Forelimb muscle (tissue), 1 donor: ENCODE measurements around the gene CACNB3. TPM values are rescaled to one million over a fixed set of nuclear protein-coding genes. Genes with fewer than 3 reads are reported as not detected.

ENCODE experiments used
- DNase-seq: peaks from one replicate; pipeline ENCODE4 v3.0.0-alpha.2; 2013; ENCODE audit warnings: low read depth
- polyA plus RNA-seq: library from polyadenylated mRNA; unstranded; fragments of 120-200 nt; gene quantifications from one replicate; pipeline ENCODE4 v1.2.1, GENCODE V29; 2013; ENCODE audit not compliant: insufficient read length

The CACNB3 gene
- polyA plus RNA-seq, result 13.8 TPM

DNA sequence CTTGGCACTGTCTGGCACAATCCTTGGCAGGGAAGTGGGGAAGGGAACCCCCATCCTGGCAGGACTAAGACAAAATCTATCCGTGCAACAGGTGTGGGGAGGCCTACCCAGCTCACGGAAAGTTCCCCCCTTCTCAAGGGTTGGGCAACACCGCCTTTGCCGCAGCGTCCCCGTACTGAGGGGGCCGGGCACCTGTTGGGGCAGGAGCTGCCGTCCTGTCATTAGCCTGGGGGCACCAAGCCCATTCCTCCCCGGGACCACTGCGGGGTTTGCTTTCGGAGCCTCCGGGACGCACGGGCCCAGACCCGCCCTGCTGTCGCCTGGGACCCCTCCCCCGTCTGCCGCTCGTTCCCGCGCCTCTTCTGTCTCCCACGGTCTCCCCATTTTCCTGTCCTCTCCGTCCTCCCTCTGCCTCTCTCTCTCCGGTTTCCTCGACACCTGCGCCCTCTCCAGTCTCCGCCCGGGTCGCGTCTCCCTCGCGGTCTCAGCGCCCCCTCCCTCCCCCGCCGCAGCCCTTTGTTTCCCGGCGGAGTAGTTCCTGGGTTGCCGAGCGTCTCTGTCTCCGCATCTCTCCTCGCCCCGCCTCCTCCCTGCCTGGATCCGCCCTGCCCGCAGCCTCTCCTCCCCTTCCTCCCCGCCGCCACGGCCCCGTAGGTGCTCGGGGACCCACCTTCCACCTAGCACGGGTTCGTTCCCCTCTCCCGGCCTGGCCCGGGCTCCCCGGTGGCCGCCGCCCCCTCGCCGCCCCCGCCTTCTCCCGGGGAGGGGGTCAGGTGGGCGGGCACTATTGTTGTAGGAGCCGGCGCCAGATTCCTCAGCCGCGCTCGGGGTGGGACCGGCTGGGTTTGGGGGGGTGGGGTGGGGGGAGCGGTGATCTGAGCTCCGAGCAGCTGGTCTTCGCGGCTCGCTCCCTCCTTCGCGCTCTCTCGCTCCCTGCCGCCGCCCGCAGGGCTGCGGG, at the start of gene CACNB3:
Gene CACNB3 (plus strand): TSS at position 624 of the 958 bp plus-strand sequence. CDS start 434 bp downstream, outside the sequence.
- DNase-seq, result no peak

DNA sequence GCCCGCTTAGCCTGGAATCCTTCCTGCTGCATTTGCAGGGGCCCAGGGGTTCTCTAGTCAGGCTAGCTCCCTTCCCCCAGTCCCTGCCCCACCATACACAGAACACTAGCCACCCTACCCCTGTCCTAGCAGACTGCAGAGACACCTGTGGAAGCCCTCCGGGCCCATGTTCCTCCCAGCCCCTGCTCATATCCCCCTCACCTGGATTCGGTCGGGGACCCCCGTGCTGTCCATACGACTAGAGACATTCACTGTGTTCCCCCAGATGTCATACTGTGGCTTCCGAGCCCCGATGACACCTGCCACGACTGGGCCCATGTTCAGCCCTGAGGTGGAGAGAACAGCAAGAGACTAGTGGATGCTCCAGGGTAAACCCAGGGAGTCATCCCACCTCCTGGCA, 49.6 kb upstream of the CACNB3 start:
- no peak for DNase-seq

DNA sequence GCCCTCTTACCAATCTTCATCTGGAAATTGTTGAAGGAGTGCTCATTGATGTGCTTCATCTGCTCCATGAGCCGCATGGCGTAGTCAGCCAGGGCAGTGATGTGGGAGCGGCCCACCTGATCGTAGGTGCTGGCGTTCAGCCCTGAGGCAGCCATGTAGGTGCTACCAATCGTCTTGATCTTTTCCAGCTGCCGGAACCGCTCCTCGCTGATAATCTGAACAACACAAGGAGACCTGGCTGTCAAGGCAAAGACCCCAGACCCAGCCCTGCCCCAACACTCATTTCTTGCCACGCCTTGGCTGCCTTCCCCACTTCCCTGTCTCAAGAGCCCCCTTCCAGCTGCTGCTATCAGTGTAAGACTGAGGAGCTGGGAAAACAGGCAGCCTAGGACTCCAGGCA, 47.5 kb upstream of the CACNB3 start:
- no peak for DNase-seq

DNA sequence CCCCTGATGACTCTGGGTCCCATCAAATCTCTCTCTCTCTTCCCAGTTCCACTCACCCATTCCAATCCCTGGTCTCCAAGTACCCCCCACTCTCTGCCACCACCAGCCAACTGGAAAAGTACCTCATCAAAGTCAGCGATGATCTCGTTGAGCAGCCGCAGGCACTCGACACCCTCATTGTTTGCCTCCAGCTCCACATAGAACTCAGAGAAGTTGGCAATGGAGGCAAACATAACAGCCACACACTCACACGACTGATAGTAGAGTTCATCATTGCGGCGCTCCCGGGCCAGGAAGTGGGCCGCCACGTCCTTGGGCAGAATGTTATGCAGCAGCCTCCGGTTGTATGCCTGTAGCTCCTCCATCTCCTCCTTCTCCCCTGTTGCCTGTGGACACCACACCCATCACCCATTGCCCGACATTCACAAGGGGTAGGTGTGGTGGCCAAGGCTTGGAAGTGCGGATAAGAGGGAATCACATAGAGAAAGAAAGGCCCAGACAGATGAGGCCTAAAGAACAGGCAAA, 46.6 kb upstream of the CACNB3 start:
- no peak for DNase-seq

DNA sequence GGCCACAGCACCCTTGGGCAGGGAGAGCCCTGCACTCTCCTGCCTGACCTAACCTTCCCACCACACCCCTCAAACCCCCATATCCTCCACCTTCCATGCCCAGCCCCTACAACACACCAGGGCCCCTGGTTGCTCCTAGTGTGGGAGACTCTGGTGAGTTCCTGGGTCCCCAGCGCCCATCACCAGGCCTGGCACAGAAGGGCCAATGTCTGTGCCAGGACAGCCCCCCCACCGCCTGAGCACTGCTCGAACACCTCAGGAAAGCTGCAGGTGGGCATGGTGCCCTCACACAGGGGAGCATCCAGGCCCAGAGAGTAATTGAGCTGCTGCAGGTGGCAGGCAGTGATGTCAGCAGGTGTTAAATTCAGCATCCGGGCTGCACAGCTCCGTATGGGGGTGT, 44.6 kb upstream of the CACNB3 start:
- DNase-seq, result no peak

DNA sequence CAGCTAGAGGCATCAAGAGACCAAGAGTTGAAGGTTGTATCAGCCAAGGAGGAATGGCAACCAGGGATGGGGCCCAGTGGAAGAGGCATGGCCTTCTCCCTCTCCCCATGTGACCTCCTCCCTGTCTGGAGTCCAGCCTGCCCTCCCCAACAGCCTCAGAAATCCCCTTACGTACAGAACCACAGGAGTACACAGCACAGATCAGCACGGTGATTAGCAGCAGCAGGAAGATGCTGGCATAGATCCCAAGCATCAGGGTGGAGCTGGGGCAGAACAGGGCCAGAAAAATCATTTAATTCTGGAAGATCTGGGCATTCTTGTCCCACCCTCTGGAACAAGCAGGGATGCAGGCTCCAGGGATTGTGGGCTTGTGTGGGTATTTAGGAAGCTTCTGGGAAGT, 43.8 kb upstream of the CACNB3 start:
- DNase-seq, result no peak

DNA sequence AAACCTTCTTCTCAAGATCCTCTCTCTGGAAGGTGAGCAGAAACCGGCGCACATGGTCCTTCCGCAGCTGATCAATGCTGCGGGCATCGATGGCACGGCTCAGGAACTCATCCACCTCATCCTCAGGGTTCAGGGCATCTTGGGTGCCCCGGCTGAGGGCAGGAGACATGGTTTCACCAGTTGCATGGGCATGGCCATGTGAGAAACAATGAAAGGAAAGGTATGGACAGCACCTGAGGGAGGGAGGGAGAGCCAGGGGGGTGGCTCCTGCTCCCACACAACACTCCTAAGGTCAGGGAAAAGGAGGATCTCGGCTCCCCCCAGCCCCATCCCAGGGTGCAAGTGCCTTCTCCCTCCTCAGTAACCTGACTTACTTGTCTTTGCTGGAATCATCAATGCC, 43.0 kb upstream of the CACNB3 start:
- no peak for DNase-seq

DNA sequence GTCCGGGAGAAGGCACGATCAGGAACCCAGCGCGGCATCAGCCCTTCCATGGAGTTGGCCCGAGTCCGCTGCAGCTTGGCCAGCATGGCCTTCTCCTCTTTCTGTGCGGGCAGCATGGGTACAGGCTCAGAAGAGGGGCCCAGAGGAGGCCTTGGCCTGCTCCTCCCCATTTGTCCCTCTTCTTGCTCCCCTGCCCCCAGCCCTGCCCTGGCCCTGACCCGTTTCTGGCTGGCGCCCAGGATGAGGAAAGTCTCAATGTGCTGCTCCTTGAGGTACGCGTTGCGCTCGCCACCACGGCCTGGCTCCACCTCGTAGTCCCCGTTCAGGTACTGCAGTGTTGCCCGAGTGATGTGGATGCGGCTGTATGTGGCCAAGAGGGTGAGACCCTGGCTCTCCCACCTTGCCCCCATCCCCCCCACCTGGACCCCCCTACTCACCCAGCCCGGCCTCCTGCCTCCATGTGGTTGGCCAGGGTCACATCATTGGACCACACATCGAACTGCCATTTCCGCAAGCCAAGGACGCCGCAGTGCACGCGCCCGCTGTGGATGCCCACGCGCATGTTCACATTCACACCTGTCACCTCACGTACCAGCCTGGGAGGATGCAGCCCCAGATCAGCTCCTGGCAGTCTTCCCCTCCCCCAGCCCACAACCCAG, 42.2 kb upstream of the CACNB3 start:
- no peak for DNase-seq

DNA sequence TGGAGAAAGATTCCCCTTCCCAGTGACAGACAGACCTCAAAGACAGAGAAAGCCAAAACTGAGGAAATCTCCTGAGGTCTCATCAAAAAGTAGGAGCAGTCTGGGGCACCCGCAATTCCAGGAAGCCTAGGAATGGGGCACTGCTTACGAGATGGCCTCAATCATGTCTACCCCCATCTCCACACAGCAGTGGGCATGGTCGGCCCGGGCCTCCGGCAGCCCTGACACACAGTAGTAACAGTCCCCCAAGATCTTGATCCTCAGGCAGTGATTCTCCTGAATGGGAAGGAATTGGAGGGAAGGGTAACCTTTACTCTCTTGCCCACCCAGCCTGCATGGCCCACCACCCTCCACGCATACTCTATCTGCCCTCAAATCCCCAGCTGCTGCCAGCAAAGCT, 41.3 kb upstream of the CACNB3 start:
- DNase-seq, result no peak

DNA sequence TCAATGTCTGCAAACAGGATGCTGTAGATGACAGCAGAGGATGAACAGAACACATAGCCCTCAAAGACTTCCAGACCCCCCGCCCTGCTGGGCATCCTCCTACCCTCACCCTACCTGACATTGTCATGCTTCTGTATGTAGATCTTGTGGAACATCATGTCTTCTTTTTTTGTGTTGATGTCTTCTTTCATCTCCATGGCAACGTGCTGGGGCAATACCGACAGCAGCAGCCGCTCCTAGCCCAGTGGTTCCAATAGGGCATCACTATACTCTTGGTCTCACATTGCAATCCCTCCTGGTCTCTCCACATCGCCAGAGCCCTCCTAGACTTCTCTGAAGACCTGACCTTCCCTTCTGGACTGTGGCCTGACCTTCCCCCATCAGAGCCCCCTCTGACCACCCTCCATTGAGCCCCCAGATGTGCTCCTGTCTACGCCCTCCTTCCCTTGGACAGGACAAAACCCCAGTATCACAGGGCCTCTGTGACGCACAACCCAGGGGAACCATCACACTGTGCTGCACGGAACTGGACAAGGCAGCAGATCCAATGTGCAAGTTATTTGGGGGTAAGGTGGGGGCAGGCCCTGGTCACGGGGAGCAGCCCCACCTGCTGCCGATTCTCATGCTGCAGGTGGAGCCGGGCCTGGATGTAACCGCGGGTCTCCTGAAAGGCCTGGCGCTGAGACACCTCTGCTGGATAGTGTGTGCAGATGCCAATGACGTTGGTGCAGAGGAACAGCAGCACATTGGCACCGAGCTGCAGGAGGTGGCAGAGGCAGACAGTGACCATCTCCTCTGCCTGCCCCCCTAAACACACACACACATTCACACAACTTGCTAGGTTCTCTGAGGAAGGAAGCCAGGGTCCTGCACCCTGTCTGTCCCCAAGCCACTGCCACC, 40.5 kb upstream of the CACNB3 start:
- DNase-seq, result no peak

DNA sequence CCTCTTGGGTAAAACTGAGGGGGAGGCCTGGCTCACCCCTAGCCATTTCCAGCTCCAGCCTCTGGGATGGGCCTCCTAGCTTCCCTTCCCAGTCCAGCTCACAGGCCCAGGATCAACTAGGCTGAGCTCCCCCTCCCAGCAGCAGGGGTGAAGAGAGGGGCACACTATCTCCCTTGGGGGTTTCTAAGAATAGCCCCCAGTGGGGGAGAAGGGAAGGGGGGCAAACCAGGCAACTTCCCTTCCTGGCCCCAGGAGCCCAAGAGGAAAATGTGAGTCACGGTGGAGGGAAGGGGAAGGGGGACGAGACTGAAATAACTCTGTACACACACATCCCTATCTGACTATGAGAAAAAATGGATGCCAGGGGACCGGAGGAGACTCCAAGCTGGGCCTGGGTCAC, 38.4 kb upstream of the CACNB3 start:
- DNase-seq, result peak; percentile 20

DNA sequence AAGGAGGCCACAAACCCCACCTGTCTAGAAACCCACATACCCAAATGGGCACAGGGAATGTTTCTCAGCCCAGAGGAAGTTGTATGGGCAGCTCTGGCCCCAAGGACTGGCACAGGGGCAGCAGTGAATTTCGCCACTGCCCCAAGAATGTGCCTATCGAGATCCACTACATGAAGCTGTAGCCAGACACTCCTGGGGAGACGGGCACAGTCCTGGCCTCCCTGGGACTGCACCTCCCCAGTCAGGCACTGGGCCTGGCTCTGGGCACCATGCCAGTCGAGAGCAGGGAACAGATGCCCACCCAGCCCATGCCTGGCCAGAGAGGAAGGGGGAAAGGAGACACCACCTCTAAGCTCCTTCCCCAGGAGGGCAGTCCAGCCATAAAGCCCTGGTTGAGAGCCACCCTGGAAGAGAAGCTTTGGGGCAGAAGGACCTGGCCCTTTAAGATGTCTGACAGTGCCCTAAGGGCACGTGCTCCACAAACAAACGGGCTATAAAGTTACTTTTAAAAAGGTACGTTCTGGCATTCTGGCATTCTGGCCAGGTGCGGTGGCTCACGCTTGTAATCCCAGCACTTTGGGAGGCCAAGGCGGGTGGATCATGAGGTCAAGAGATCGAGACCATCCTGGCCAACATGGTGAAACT, 37.8 kb upstream of the CACNB3 start:
- no peak for DNase-seq

DNA sequence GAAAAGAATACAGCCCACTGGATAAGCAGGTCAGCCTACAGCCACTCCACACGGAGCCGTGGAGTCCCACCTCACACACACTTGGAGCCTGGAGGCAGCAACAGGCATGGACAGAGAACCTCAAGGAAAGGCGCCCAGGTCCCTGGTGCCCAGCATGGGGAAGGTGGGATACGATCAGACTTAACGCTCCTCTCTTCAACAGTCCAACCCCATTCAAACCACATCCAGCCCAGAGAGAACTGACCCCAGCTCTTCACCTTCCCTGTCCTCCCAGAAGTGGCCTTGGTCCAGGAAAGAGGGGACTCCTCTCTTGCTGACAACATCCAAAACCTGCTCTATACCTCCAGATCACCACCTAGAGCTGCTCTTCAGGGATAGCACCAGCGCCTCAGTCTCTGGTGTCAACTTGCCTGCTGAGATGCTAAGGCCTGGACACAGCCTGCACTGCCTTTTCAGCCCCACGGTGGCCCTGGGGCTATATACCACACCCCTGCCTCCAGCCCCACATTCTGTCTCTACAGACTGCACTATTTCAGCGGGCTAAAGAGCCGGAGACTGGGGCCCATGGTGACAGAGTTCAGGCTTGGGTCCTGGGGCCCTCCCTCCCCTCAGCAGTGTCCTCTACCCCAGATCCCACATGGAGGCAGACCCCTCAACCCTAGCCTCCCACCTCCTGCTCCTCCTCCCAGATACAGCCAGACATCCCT, 36.4 kb upstream of the CACNB3 start:
- no peak for DNase-seq

DNA sequence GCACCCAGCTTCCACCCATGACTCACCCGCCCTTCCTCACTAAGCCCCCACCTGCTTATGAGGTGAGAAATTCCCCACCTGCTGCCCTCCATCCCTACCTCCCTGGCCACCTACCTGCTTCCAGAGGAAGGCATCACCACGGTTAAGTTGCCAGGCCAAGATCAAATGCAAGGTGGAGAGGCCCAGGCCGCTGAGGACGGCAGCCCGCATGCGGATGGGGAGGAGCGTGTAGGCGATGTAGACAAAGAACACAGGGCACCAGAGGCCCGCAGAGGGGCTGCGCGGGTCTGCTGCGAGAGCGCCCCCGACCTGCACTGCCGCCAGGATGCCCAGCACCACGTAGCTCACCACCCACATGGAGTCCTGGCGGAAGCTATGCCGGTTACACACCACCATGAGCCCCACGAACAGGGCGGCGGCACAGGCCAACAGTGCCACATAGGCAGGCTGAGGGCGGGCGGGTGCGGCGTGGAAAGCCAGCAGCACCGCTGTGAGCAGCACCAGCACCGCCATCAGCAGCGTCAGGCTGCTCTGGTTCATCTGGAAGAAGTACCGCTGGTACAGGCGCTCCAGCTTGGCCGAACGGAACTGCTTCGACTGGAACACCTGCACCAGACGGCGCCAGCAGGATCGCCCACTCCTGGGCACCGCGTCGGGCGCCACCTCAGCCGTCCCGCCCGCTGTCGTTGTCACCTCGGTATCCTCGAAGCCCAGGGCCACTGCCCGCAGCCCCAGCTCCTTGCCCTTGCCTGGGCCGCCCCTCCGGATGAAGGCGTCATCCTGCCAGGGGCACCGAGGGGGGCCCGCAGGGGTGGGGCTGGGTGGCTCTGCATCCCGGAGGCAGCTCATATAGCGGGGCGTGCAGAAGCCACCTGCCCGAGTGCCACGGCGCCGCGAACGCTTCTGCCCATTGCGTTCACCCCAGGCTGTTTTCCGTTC, 35.6 kb upstream of the CACNB3 start:
- DNase-seq, result no peak

DNA sequence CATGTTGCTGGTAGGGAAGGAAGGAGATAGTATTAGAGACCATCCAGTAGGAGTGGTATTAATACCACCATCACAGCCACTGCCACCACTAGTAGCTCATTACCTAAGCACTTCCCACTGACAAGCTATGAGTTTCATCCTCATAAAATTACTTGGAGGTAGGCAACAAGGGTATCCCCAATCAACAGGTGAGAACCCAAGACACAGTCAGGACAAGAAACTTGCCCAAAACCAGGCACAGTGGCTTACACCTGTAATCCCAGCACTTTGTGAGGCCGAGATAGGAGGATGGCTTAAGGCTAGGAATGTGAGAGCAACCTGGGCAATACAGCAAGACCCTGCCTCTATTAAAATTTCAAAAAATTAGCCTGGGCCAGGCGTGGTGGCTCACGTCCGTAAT, 34.9 kb upstream of the CACNB3 start:
- no peak for DNase-seq

DNA sequence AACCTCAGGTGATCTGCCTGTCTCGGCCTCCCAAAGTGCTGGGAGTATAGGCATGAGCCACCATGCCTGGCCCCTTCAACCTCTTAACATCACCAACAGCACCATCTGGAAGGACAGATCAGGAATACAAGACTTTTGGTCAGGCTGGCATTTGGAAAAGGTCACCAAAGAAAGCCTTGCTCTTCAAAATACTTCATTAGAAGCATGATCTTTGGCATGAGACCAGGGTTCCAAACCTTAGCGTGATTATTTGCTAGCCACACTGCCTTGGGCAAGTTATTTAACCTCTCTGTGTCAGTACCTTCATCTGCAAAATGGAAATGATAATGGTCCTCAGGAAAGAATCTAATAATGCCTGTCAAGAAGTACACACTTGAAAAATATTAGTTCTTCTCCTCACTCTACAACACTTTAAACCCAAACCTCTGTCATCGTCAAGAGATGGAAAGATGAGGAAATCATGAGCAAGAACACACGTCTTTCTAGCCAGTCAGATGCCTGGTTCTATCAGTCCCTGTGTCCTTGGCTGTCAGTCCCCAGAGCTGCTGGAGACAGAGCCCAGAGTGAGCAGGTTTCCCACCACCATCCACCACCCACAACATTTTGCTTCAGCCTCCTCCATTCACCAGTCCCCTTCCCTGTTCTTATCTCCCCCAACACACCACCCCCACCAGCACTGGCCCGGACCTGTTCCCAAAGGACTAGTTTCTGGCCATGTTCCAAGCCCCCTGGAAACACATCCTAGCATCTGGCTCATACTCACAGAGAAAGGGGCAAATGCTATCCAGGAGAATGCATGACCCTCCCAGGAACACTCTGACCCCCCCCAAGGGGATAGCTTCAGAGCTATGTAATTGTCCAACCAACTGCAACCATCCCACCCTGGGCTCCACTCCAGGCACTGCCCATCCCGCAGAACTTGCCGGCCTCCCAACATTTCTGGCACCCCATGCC, 31.4 kb upstream of the CACNB3 start:
- DNase-seq, result no peak

DNA sequence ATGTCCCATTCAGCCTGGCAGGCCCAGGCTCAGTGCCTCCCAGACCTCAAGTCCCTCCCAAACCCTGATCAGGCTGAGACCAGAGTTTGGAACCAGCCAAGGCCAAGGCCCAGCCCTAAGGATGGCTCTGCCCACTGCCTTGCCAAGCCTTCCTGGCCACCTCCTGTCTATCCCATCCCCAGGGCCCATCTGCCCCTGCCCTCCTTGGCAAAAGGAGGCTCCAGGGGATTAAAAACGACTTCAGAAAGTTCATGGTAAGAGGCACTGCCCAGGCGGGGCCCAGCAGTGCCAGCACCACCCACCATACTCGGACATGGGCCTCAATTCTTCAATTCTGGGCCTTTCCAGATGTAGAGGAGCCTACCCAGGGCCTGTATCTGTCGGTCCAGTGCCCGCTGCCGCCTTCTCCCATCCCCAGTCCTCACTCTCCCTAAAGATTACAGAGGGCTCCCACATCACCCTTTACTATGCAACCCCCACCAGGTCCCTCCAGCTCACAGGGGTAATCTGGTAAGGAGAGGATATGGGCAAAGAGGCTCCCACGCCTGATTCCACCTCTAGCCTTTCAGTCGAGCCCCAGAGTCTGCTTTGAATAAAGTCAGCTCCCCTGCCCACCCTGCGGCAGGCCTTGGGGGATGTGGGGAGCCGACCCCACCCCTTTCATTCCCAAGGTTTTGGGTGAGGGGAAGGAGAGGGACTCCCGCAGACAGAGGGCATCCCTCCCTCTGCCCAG, 30.3 kb upstream of the CACNB3 start:
- DNase-seq, result no peak

DNA sequence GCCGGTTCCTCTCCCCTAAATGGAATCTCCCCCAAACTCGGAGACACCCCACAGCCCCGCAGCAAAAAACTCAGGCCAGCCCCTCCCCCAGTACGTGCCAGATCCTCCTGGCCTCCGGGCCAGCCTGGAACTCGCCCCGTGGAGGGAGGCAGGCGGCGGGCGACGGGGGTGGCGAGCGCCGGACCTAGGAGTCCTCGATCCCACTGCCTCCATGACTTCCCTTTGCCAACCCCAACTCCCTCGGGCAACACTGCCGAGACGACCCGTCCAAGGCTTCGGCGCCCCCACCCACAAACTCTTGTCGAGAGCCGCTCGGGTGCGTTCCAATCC, 29.8 kb upstream of the CACNB3 start:
- DNase-seq, result no peak
